Fibroblast of lung (primary cell): ENCODE measurements around the gene ERLEC1. TPM values are rescaled to one million over a fixed set of nuclear protein-coding genes. Genes with fewer than 3 reads are reported as not detected.
A peak's percentile ranks its signal among the peaks of the same experiment; 100 is the strongest.

Experiments
- DNase-seq, 2 donors: peaks; one replicate each; pipeline versions ENCODE4 v3.0.0 to v3.0.0-alpha.2; 2010; ENCODE audit warnings: low read depth in 2 of 2
- H2AFZ ChIP-seq: 2 replicates; pipeline ENCODE4 v1.5.1; 2012; ENCODE audit warnings: low read length, control low read depth, inconsistent platforms
- H3K27ac ChIP-seq: 2 replicates; pipeline ENCODE4 v1.5.1; 2011; ENCODE audit warnings: low read length, control low read depth; ENCODE audit not compliant: insufficient read depth
- H3K27me3 ChIP-seq: 2 replicates; pipeline ENCODE4 v1.5.1; 2011; ENCODE audit warnings: mild to moderate bottlenecking, low read length; ENCODE audit not compliant: control insufficient read depth, insufficient read depth
- H3K36me3 ChIP-seq: 2 replicates; pipeline ENCODE4 v1.5.1; 2011; ENCODE audit warnings: low read length; ENCODE audit not compliant: control insufficient read depth, insufficient read depth
- H3K4me1 ChIP-seq: 2 replicates; pipeline ENCODE4 v1.5.1; 2011; ENCODE audit warnings: low read length; ENCODE audit not compliant: control insufficient read depth, insufficient read depth; ENCODE audit errors: extremely low read depth
- H3K4me2 ChIP-seq: 2 replicates; pipeline ENCODE4 v1.5.1; 2011; ENCODE audit warnings: low read length, control low read depth; ENCODE audit not compliant: insufficient read depth; ENCODE audit errors: extremely low read depth
- H3K4me3 ChIP-seq, 4 experiments: fragments of 200-600 bp in 1 of 4; sonication (generic) in 1 of 4; replicated peaks in 1 of 4; 2 replicates each; pipeline ENCODE4 v1.5.1; 2011 to 2016; ENCODE audit warnings: low read length in 4 of 4, low read depth in 3 of 4, mild to moderate bottlenecking in 3 of 4, control low read depth in 2 of 4, inconsistent platforms in 1 of 4, mixed read lengths in 1 of 4; ENCODE audit not compliant: insufficient read depth in 1 of 4; ENCODE audit errors: control extremely low read depth in 1 of 4
- H3K79me2 ChIP-seq: 2 replicates; pipeline ENCODE4 v1.5.1; 2012; ENCODE audit warnings: mild to moderate bottlenecking, low read length, inconsistent platforms; ENCODE audit not compliant: control insufficient read depth, insufficient read depth
- H3K9ac ChIP-seq: 2 replicates; pipeline ENCODE4 v1.5.1; 2011; ENCODE audit warnings: mild to moderate bottlenecking, low read length, control low read depth; ENCODE audit not compliant: insufficient read depth
- H3K9me3 ChIP-seq: 2 replicates; pipeline ENCODE4 v1.5.1; 2012; ENCODE audit warnings: low read depth, low read length; ENCODE audit not compliant: control insufficient read depth, insufficient read depth
- H4K20me1 ChIP-seq: 2 replicates; pipeline ENCODE4 v1.5.1; 2011; ENCODE audit warnings: low read length; ENCODE audit not compliant: control insufficient read depth, insufficient read depth; ENCODE audit errors: extremely low read depth
- EZH2 ChIP-seq: IDR thresholded peaks from 2 replicates; pipeline ENCODE4 v1.5.1; 2012; ENCODE audit warnings: low read length, control low read depth, mild to moderate bottlenecking; ENCODE audit errors: missing control alignments
- polyA plus RNA-seq, 2 donors: library from polyadenylated mRNA; depleted of rRNA in 1 of 2; stranded (reverse) in 1 of 2; unstranded in 1 of 2; fragments of >200 nt; gene quantifications; 2 replicates each; pipeline ENCODE4 v1.2.1, GENCODE V29; 2011 to 2012; ENCODE audit warnings: missing spikeins in 1 of 2
- total RNA-seq: library from RNA; depleted of rRNA; stranded (reverse); fragments of >200 nt; gene quantifications from 2 replicates; pipeline ENCODE4 v1.2.1, GENCODE V29; 2014
- TF ChIP-seq, protein P1 (sequence below), 2 donors: IDR thresholded peaks in 1 of 2; conservative IDR thresholded peaks in 1 of 2; 1 replicate in 1 of 2; 2 replicates in 1 of 2; pipeline ENCODE4 v1.5.1; 2011 to 2012; ENCODE audit warnings: low read length in 2 of 2, control low read depth in 1 of 2, inconsistent platforms in 1 of 2, low read depth in 1 of 2, mild to moderate bottlenecking in 1 of 2

ERLEC1 gene
- total and polyA plus RNA-seq, 2 donors (not counting 1 experiment from before 2014, with no cell fraction given): 87.7 to 103 TPM

DNA sequence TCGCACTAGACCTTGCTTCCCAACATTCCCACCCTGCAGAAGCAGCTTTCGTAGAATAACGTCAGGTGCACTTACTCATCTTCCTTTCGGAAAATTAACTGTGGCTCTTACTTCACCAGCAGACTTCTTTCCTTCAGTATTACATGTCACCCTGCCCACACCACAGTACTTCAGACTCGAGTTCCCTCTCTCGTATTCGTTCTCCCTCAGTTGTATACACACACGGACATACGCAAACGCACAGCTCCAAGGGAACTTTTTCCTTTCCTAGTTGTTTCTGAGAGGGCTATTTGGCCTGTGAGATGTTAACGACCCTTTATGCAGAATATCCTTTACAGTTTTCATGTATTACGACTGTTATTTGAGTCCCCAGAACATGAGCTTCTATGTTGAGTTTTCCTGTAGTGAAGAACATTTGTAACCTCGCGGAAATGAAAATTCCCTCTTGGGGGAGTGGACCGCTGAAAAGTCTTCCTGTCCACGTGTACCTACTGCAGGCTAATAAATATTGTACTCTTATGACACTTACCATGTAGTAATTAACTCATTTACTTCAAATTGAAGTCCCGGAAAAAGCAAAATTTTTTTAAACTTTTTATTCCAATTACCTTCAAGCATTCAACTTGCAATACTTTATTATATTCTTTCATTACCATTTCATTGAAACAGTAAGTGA, 908 bp downstream of the ERLEC1 start:
- H3K4me2 ChIP-seq: peak overlapping the region; percentile 87
- H3K79me2 ChIP-seq: peaks cover 78% of the 10 kb centered on the region
- H3K27me3 ChIP-seq: no peaks in the 10 kb centered on the region
- no peaks in the 10 kb centered on the region for H3K36me3 ChIP-seq
- no peaks in the 10 kb centered on the region for H3K9me3 ChIP-seq
- H3K27ac ChIP-seq: peak overlapping the region; percentile 84
- peak overlapping the region; percentile 94 to 100 (median 96) for H3K4me3 ChIP-seq
- H3K4me1 ChIP-seq: peaks cover 2% of the 10 kb centered on the region
- peak in 1 of 2 donors; percentile 55 for DNase-seq
- H4K20me1 ChIP-seq: no peaks in the 10 kb centered on the region
- peak overlapping the region; percentile 66 for H2AFZ ChIP-seq
- TF ChIP-seq, protein P1, sequence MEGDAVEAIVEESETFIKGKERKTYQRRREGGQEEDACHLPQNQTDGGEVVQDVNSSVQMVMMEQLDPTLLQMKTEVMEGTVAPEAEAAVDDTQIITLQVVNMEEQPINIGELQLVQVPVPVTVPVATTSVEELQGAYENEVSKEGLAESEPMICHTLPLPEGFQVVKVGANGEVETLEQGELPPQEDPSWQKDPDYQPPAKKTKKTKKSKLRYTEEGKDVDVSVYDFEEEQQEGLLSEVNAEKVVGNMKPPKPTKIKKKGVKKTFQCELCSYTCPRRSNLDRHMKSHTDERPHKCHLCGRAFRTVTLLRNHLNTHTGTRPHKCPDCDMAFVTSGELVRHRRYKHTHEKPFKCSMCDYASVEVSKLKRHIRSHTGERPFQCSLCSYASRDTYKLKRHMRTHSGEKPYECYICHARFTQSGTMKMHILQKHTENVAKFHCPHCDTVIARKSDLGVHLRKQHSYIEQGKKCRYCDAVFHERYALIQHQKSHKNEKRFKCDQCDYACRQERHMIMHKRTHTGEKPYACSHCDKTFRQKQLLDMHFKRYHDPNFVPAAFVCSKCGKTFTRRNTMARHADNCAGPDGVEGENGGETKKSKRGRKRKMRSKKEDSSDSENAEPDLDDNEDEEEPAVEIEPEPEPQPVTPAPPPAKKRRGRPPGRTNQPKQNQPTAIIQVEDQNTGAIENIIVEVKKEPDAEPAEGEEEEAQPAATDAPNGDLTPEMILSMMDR (conservative IDR thresholded peaks at IDR 0.05 in 1 of 2, IDR thresholded peaks at IDR 0.05 in 1 of 2; ENCODE audit: low read depth in 1 of 2, low read length in 2 of 2): no peak
- TF ChIP-seq EZH2: no peak
- H3K9ac ChIP-seq: peak overlapping the region; percentile 78

DNA sequence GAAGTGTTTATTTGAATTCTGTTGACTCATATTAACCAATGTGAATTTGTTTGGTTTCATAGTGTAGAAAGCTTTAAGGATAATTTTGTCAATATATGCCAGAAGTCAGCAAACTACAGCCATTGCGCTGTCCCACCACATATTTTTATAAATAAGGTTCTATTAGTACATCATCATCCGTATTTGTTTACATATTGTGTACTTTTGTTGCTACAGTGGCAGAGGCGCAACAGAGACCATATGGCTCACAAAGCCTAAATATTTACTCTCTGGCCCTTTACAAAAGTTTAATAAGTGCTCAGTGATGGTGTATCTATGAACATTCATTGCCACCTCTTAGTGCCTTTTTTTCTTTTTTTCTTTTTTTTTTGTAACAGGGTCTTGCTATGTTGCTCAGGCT, 6.4 kb downstream of the ERLEC1 start:
- no peaks in the 10 kb centered on the region for H3K9me3 ChIP-seq
- no peak overlapping the region for H2AFZ ChIP-seq
- H3K27ac ChIP-seq: no peak overlapping the region
- H3K36me3 ChIP-seq: no peaks in the 10 kb centered on the region
- H3K4me3 ChIP-seq: no peak overlapping the region
- no peak overlapping the region for H3K9ac ChIP-seq
- H3K79me2 ChIP-seq: peaks cover 35% of the 10 kb centered on the region
- TF ChIP-seq, protein P1 (conservative IDR thresholded peaks at IDR 0.05 in 1 of 2, IDR thresholded peaks at IDR 0.05 in 1 of 2; ENCODE audit: low read depth in 1 of 2, low read length in 2 of 2): no peak
- no peak for TF ChIP-seq EZH2
- no peaks in the 10 kb centered on the region for H3K27me3 ChIP-seq
- H3K4me2 ChIP-seq: no peak overlapping the region
- no peaks in the 10 kb centered on the region for H4K20me1 ChIP-seq
- peak in 1 of 2 donors; percentile 63 for DNase-seq
- H3K4me1 ChIP-seq: peaks cover 2% of the 10 kb centered on the region

DNA sequence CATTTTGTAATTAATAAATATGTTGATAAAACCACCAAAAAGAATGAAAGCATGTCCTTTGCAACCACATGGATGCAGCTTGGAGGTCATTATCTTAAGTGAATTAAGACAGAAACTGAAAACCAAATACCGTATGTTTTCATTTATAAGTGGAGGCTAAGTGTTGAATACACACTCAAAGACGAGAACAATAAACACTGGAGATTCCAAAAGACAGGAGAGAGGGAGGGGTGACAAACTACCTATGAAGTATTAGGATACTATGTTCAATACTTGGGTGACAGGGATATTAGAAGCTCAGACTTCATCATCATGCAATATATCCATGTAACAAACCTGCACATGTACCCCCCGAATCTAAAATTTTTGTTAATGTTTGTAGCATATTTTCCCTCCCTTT, 7.0 kb downstream of the ERLEC1 start:
- H4K20me1 ChIP-seq: no peaks in the 10 kb centered on the region
- no peaks in the 10 kb centered on the region for H3K36me3 ChIP-seq
- H3K4me1 ChIP-seq: peaks cover 2% of the 10 kb centered on the region
- H3K9ac ChIP-seq: no peak overlapping the region
- no peak overlapping the region for H2AFZ ChIP-seq
- H3K27me3 ChIP-seq: no peaks in the 10 kb centered on the region
- H3K79me2 ChIP-seq: peaks cover 29% of the 10 kb centered on the region
- no peak overlapping the region for H3K4me2 ChIP-seq
- DNase-seq: no peak
- no peak overlapping the region for H3K4me3 ChIP-seq
- H3K9me3 ChIP-seq: no peaks in the 10 kb centered on the region
- H3K27ac ChIP-seq: no peak overlapping the region
- TF ChIP-seq EZH2: no peak
- TF ChIP-seq, protein P1 (conservative IDR thresholded peaks at IDR 0.05 in 1 of 2, IDR thresholded peaks at IDR 0.05 in 1 of 2; ENCODE audit: low read depth in 1 of 2, low read length in 2 of 2): no peak
